ENCODE measurements around the gene KIF26A.
A peak's percentile ranks its signal among the peaks of the same experiment; 100 is the strongest.

Gene KIF26A

GRCh38 chr14:104147346-104148125 lies 9.1 kb downstream of the KIF26A start:
- no peak for TF ChIP-seq CTCF (IDR thresholded peaks at IDR 0.05; ENCODE audit: insufficient read depth, low read length, poor library complexity, severe bottlenecking)
- DNase-seq (ENCODE audit: extremely low read depth, insufficient read length): no peak
- Histone ChIP-seq H3K27me3 (replicated peaks; ENCODE audit: control insufficient read depth, insufficient read depth, low read length) (no peaks in the 10 kb centered on the region; the same call in 1 of the 2 replicates), H3K4me3 (replicated peaks; ENCODE audit: low read depth, low read length) (no peak overlapping the region), H3K36me3 (ENCODE audit: control insufficient read depth, insufficient read depth, low read length) (no peaks in the 10 kb centered on the region)

- no peak for DNase-seq (ENCODE audit: extremely low read depth, insufficient read length)
- no peaks in the 10 kb centered on the region for H3K36me3 ChIP-seq (ENCODE audit: control insufficient read depth, insufficient read depth, low read length)
- H3K4me3 ChIP-seq (replicated peaks; ENCODE audit: low read depth, low read length): no peak overlapping the region
- no peak for TF ChIP-seq CTCF (IDR thresholded peaks at IDR 0.05; ENCODE audit: insufficient read depth, low read length, poor library complexity, severe bottlenecking)
- H3K27me3 ChIP-seq (replicated peaks; ENCODE audit: control insufficient read depth, insufficient read depth, low read length): no peaks in the 10 kb centered on the region; the same call in 1 of the 2 replicates
Observed at GRCh38 chr14:104148433-104149277, 10.3 kb downstream of the KIF26A start.

- Histone ChIP-seq H3K27me3 (replicated peaks; ENCODE audit: control insufficient read depth, insufficient read depth, low read length) (no peaks in the 10 kb centered on the region; the same call in 1 of the 2 replicates), H3K4me3 (replicated peaks; ENCODE audit: low read depth, low read length) (no peak overlapping the region), H3K36me3 (ENCODE audit: control insufficient read depth, insufficient read depth, low read length) (no peaks in the 10 kb centered on the region)
- TF ChIP-seq CTCF (IDR thresholded peaks at IDR 0.05; ENCODE audit: insufficient read depth, low read length, poor library complexity, severe bottlenecking): no peak
- no peak for DNase-seq (ENCODE audit: extremely low read depth, insufficient read length)
Observed at GRCh38 chr14:104149278-104149595, 10.8 kb downstream of the KIF26A start.

GRCh38 chr14:104149617-104150135 lies 11.3 kb downstream of the KIF26A start:
- Histone ChIP-seq H3K36me3 (ENCODE audit: control insufficient read depth, insufficient read depth, low read length) (no peaks in the 10 kb centered on the region), H3K27me3 (replicated peaks; ENCODE audit: control insufficient read depth, insufficient read depth, low read length) (no peaks in the 10 kb centered on the region), H3K4me3 (replicated peaks; ENCODE audit: low read depth, low read length) (no peak overlapping the region)
- no peak for TF ChIP-seq CTCF (IDR thresholded peaks at IDR 0.05; ENCODE audit: insufficient read depth, low read length, poor library complexity, severe bottlenecking)
- DNase-seq (ENCODE audit: extremely low read depth, insufficient read length): no peak

- Histone ChIP-seq H3K4me3 (replicated peaks; ENCODE audit: low read depth, low read length) (no peak overlapping the region), H3K27me3 (replicated peaks; ENCODE audit: control insufficient read depth, insufficient read depth, low read length) (no peaks in the 10 kb centered on the region), H3K36me3 (ENCODE audit: control insufficient read depth, insufficient read depth, low read length) (no peaks in the 10 kb centered on the region)
- TF ChIP-seq CTCF (IDR thresholded peaks at IDR 0.05; ENCODE audit: insufficient read depth, low read length, poor library complexity, severe bottlenecking): peak; percentile 26
- no peak for DNase-seq (ENCODE audit: extremely low read depth, insufficient read length)
Observed at GRCh38 chr14:104150136-104151025, 12.0 kb downstream of the KIF26A start.
